GM12892 (cell line): ENCODE results near the gene EXOC3L1.
A peak's percentile ranks its signal among the peaks of the same experiment; 100 is the strongest.

Source experiments
- DNase-seq: peaks from one replicate; pipeline ENCODE4 v3.0.0; 2011; ENCODE audit not compliant: insufficient read length
- FAIRE-seq: peaks from 2 replicates; lab custom pipeline; 2011; peaks lifted over from hg19 to GRCh38; lab: Jason Lieb, UNC
- POLR2A ChIP-seq: IDR thresholded peaks from 2 replicates; pipeline ENCODE4 v1.6.1; 2011; ENCODE audit warnings: low read depth, low read length, control low read depth
- POLR2AphosphoS5 ChIP-seq: IDR thresholded peaks from 2 replicates; pipeline ENCODE4 v1.6.1; 2011; ENCODE audit warnings: low read depth, low read length, control low read depth
- TAF1 ChIP-seq: IDR thresholded peaks from 2 replicates; pipeline ENCODE4 v1.6.1; 2011; ENCODE audit warnings: low read depth, mild to moderate bottlenecking, control low read depth, low read length, borderline replicate concordance

EXOC3L1 gene

DNA sequence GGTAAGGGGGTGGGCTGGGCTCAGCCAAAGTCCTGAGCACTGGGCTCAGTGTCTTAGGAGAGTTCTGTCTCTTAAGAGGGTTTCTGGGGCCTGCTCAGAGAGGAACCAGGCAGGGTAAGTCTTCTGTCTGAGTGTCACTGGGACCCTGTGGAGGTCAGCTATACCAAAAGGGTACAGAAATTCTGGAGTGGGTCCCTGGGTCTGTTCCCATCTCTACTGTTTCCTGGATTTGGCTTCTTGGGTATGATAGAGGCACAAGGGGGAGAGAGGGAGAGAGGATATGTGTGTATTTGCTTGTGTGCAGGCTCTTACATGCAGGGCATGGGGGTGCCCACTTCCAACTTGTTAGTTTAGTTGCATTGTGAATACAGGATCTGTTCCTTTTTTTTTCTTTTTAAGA is 3.6 kb upstream of the EXOC3L1 start:
- TF ChIP-seq POLR2AphosphoS5: no peak
- no peak; the same call in 1 of the 2 replicates for TF ChIP-seq POLR2A
- no peak for TF ChIP-seq TAF1
- no peak for FAIRE-seq
- no peak for DNase-seq

DNA sequence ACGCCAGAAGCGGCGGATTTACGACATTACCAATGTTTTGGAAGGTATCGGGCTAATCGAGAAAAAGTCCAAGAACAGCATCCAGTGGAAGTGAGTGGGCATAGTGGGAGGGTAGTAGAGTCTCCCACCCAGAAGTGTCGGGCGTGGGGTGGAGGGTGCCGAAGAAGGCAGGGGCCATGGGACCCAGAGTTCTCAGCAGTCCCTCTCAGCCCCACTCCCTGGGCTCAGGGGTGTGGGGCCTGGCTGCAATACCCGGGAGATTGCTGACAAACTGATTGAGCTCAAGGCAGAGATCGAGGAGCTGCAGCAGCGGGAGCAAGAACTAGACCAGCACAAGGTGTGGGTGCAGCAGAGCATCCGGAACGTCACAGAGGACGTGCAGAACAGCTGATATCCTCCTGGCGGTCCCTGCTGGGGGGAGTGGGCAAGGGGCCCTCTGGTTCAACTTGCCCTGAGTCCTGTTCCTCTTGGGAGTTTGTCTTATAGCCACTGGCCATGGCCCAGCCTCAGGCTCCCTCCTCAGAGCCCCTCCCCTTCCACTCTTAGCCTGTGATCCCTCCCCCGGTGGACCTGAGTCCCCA is 2.9 kb upstream of the EXOC3L1 start:
- TF ChIP-seq TAF1 (no peak), POLR2A (0 out of 2 replicates have a peak, but pooled peaks have one; percentile 35), POLR2AphosphoS5 (no peak)
- DNase-seq: no peak
- FAIRE-seq: no peak

DNA sequence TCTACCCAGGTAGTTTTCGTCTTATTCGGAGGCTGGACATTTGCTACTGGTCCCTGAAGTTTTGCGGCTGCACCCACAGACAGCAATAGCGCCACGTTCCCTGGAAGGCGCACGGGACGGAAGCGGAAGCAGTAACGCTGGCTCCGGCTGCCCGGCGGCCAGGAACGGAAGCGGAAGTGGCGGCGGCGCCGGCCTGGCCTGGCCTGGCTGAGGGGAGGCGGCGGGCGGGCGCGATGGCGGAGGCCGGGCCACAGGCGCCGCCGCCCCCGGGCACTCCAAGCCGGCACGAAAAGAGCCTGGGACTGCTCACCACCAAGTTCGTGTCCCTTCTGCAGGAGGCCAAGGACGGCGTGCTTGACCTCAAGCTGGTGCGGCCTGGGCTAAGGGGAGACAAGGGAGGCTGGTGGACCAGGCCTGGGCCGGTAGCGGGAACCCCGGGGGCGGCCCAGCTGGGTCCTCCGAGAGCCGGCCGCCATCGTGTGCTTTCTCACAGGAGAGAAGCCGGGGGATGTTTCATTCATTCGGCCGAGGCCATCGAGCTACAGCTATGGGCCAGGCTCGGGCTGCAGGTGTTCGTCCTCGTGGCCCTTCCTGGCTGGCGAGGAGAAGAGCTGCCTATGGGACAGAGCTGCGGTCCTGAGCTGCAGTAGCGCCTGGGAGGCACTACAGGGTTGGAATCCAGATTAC is 2.2 kb upstream of the EXOC3L1 start, which contains the start of gene E2F4:
Gene E2F4, plus strand, starts transcription at position 161 of the 687 bp plus-strand sequence. Its CDS starts 73 bp downstream, at position 234.
- TF ChIP-seq TAF1: 0 out of 2 replicates have a peak, but pooled peaks have one; percentile 41
- peak; percentile 84; the same call in 1 of the 2 replicates for TF ChIP-seq POLR2A
- peak; percentile 54; the same call in 1 of the 2 replicates for TF ChIP-seq POLR2AphosphoS5
- peak; percentile 99 for FAIRE-seq
- DNase-seq: peak; percentile 98

DNA sequence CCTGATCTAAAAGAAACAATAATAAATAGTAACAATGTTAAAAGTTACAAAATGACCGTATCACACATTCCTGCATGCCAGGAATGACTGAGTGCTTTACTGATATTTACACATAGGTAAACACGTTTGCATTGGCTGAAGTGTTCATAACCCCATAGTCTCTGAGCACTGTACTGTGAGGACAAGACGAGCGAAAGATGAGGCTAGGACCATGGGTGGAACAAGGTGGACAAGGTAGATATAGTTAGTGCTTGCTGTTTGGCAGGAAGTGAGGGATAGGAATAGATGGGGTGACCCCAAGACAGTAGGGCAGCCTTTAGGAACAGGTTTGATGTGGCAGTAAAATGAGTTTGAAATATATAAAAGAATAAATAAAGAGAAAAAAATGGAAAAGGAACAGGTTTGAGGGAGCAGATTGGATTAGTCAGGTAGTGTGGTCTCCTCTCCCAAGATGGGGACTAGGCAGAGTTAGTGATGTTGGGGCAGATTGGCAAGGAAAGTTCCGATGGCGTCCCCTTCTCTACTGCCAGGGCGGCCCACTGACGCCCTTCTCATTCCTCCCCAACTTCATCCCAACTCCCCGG is 1.6 kb upstream of the EXOC3L1 start:
- TF ChIP-seq TAF1 (no peak), POLR2A (no peak), POLR2AphosphoS5 (no peak)
- DNase-seq (no peak), FAIRE-seq (no peak)

DNA sequence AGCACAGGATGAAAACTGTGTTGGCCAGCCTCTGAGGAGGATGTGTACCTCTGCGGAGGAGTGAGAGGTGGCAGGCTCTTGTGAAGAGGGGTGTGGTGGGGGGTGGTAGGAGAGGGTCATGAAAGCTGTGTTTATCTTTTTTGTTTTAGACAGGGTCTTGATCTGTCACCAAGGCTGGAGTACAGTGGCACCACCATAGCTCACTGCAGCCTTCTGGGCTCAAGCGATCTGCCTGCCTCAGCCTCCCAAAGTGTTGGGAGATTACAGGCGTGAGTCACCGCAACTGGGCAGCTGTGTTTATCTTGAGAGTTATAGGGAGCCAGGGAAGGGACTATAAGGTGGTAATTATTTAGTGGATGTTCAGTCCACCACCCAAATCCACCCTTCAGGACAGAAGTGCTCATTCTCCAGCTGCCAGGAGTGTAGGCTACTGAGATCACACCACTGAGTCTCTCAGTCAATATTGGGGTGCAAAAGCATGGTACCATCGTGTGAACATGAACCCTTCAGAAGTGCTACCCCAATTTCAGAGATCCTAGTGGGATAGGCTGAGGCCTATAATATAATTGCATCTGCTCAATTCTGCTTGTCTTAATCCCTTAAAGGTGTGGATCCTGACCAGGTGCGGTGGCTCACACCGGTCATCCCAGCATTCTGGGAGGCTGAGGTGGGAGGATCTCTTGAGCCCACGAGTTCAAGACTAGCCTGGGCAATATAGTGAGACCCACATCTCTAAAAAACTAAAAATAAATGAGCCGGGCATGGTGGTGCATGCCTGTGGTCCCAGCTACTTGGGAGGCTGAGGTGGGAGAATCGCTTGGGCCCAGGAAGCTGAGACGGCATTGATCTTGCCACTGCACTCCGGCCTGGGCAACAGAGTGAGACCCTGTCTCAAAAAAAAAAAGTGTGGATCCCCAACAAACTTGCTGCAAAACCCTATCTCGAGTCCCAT is 788 bp upstream of the EXOC3L1 start:
- TF ChIP-seq POLR2AphosphoS5 (no peak), POLR2A (no peak), TAF1 (no peak)
- FAIRE-seq (no peak), DNase-seq (no peak)

DNA sequence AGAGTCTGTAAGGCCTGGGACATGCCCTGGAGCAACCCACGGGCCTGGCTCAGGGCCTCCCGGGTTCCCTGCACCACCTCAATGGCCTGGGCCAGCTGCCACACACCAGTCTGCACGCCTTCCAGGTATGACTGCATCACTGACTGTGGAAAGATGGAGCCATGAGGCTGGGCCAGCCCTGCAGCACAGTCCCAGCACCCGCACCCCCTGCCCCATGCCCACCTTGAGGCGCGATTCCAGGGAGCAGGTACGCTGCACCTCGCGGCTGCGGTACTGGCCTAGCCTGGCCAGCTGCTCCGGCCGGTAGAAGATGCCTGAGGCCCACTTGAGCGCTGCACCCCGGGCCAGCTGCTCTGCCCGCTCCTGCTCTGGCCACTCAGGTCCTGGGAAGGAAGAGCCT is 1.1 kb downstream of the EXOC3L1 start:
- TF ChIP-seq POLR2A (no peak), POLR2AphosphoS5 (no peak), TAF1 (no peak)
- FAIRE-seq: no peak
- DNase-seq: no peak

DNA sequence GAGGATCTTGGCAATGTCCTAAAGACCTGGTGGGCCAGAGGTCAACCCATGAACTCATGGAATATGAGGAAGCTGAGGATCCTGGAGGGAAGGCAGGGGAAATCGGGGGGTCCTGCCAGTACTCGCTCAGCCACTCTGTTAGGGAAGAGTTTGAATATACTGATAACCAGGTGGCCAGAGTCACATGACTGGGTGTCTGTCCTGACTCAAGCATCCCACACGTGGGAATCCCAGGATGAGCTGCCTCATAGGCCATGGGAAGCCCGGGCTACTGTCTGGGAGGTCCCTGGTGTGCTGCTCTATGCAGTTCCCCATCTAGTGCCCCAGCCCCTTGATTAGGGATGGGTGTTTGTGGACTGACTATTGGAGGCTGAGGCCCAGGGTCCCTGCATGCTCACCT is 1.6 kb downstream of the EXOC3L1 start:
- no peak for TF ChIP-seq POLR2AphosphoS5
- no peak for TF ChIP-seq TAF1
- no peak for TF ChIP-seq POLR2A
- DNase-seq: no peak
- no peak for FAIRE-seq

DNA sequence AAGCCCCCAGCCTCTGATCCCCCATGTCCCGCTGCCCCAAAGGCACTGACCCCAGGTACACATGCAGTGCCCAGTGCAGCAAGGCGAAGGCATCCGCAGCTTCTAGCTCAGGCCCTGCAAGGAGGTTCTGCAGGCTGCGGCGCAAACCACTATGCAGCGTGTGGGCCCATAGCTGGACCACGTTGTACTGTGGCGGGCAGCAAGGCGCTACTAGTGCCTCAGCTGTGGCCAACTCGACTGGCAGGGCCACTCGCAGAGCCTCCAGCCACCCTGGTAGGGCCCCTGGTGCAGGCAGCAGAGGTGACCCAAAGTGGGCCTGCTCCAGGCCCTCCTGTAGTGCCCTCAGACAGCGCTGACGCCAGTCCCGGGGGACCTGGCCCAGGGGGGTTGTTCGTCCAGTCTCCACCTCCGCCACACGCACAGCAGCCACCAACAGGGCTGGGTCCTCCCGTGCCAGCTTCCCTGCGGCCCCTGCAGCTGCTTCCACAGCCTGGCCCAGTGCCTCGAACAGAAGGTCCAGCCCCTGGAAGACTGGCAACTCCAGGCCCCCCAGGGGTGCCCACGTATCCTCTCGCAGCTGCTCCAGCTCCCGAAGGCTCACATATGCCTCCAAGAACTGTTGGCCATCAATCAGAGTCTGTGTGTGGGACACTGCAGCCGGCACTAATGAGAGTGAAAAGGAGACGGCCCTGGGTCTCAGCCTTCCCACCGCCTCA is 2.6 kb downstream of the EXOC3L1 start:
- no peak for TF ChIP-seq POLR2AphosphoS5
- TF ChIP-seq POLR2A: no peak
- TF ChIP-seq TAF1: no peak
- DNase-seq: no peak
- FAIRE-seq: no peak

DNA sequence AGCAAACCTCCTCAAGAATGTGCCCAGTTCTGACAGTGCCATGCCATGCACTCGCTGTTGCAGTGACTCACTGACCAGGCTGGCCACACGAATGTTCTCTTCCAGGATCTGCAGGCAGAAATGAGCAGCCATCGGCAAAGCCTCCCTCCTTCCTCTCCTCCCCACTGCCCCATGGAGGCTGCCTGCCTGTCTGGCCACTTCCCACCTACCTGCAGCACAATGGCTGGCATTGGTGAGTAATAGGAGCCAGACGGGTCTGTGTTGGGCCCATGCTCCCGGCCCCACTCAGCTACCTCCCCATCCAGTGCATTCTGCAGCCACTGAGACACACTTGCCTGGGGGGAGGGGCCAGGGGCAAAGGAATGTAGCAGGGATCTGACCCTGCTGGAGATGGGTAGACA is 3.4 kb downstream of the EXOC3L1 start:
- DNase-seq: no peak
- TF ChIP-seq TAF1 (no peak), POLR2A (no peak), POLR2AphosphoS5 (no peak)
- FAIRE-seq: no peak

DNA sequence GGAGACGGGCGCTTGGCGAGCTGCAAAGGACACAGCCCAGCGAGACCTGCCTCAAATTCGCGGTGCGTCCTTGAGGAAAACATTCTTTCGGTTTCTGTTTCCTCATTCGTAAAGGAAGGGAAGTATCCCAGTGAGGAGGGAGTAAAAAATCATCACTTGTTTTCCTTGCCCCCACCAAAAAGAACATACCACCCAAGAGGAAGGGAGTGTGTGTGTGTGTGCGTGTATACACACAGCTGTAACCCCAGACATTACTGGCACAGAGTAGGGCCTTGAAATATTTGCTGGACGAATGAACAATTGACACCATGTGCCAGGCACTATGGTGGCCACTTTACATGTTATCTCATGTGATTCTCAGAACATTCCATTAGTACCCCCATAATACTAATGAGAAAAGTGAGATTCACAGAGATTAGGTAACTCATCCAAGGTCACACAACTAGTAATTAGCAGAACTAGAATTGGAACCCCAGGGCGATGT is 4.2 kb downstream of the EXOC3L1 start:
- TF ChIP-seq POLR2A (no peak), POLR2AphosphoS5 (no peak), TAF1 (no peak)
- FAIRE-seq (no peak), DNase-seq (no peak)
